T-helper 9 cell (primary cell): ENCODE data around the gene DCST1.
A peak's percentile ranks its signal among the peaks of the same experiment; 100 is the strongest.

Experiments used
- DNase-seq: peaks from one replicate; pipeline ENCODE4 v3.0.0-alpha.2; 2020

Gene DCST1

DNA sequence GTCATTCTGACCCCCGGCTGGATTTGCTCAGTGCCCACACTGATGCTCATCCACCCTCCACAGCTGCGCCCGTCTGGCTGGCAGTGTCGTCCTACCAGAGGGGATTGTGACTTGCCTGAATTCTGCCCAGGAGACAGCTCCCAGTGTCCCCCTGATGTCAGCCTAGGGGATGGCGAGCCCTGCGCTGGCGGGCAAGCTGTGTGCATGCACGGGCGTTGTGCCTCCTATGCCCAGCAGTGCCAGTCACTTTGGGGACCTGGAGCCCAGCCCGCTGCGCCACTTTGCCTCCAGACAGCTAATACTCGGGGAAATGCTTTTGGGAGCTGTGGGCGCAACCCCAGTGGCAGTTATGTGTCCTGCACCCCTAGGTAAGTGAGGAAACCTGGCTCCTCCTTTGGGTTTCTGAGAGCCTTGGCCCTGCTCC, 24.2 kb downstream of the DCST1 start:
- DNase-seq, result no peak

DNA sequence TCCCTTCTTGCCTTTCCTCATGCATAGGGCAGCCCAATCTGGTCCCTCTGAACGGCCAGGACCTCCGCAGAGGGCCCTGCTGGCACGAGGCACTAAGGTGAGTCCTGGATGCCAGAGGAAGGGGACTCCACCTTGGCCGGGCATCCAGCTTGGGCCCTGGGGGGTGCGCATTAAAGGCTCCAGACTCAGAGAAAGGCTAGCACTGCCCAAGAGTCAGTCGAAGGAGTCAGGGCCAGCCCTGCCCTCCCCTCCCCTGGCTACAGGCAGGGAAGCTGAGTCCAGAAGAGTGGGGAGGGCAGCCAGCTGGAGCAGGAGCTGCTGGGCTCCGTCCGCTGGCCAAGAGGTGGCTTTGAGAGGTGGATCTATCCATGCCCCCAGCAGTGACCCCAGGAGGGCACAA, 27.1 kb downstream of the DCST1 start:
- DNase-seq, result no peak

DNA sequence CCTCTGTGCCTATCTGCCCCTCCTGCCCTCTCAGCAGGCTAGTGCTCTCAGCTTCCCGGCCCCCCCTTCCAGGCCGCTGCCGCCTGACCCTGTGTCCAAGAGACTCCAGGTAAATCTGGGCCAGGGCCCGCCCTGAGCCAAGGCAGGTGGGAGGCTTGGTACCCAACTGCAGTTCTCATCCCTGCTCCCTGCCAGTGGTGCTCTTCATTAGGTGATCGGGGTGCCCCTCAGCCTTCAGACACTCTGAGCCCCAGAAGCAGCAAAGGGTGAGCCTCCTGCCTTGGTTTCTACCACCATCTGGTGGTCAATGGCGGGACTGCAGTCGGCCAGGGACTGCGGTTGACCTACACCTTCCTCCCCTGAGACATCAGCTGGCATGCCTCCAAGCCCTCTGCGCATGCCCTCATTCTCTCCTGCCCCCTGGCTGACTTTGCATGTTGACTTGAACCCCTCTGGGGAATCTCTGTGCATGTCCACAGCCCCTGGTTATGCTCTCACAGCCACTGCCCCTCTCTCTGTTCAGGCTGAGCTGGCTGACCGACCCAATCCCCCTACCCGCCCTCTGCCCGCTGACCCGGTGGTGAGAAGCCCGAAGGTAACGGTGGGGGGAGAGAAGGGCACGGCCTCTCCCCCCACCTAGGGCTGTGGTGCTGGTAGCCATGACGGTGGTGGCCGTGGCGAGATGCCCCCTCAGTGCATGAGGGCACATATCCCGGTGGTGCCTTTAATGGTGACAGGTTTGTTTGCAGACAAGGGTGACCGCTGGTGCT, 27.9 kb downstream of the DCST1 start:
- peak; percentile 99 for DNase-seq

DNA sequence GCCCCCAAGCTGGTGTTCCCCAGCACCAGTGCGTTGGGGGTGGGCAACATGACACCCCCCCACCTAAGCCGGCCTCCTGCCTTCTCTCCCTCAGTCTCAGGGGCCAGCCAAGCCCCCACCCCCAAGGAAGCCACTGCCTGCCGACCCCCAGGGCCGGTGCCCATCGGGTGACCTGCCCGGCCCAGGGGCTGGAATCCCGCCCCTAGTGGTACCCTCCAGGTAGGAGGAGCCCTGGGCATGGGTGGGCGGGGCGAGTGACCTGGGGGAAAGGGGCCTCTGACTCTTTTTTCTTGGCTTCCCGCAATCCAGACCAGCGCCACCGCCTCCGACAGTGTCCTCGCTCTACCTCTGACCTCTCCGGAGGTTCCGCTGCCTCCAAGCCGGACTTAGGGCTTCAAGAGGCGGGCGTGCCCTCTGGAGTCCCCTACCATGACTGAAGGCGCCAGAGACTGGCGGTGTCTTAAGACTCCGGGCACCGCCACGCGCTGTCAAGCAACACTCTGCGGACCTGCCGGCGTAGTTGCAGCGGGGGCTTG, 28.6 kb downstream of the DCST1 start:
- no peak for DNase-seq

DNA sequence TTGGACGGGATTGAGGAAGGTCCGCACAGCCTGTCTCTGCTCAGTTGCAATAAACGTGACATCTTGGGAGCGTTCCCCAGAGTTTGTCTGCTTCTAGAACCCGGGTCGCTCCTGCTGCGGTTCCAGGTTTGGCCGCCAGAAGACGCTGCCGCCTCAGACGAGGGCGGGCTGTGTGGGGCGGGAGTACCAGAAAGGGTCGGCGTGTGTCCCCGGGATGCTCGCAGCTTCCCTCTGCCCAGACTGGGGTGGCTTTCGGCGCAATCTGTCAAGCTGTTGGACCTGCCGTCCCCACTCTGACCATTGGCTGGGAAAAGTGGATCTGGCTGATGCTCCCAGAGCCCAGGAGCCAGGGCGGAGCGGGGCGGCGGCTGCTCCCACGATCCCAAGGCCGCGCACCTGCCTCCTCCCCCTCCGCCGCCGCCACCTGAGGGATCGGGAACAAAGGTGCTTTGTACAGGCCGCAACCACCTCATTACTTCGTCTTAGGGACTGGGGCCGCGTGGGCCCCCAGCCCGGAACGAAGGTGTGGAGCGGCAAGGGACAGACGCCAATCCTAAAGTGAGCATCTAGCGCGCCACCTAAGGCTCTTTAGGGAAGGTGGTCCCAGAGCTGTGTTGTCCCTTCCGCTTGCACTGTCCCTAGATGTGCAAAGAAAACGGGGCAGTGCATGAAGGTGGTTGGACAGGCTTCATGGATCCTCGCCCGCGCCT, 29.2 kb downstream of the DCST1 start:
- DNase-seq, result peak; percentile 62

DNA sequence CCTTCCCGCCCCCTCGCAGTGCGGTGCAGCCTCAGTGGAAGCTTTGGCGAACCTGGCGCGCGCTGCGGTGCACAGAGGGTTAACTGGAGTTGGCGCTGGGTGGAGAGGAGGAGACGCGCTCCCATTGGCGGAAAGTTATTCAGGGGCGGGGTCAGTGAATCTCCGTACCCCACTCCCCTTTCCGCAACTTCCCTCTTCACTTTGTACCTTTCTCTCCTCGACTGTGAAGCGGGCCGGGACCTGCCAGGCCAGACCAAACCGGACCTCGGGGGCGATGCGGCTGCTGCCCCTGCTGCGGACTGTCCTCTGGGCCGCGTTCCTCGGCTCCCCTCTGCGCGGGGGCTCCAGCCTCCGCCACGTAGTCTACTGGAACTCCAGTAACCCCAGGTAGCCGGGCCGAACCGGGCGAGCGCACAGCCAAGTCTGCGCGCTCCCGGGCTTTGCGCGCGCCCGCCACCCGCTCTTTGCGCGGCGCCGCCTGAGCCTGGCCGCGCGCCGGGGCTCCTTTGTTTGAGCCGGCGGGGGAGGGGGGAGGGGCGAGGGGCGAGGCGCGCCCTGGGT, 30.0 kb downstream of the DCST1 start, which contains the start of gene EFNA4:
TSS of gene EFNA4 (plus strand) at position 191 of the 561 bp plus-strand sequence. CDS start at position 275, 84 bp downstream.
- peak; percentile 79 for DNase-seq

DNA sequence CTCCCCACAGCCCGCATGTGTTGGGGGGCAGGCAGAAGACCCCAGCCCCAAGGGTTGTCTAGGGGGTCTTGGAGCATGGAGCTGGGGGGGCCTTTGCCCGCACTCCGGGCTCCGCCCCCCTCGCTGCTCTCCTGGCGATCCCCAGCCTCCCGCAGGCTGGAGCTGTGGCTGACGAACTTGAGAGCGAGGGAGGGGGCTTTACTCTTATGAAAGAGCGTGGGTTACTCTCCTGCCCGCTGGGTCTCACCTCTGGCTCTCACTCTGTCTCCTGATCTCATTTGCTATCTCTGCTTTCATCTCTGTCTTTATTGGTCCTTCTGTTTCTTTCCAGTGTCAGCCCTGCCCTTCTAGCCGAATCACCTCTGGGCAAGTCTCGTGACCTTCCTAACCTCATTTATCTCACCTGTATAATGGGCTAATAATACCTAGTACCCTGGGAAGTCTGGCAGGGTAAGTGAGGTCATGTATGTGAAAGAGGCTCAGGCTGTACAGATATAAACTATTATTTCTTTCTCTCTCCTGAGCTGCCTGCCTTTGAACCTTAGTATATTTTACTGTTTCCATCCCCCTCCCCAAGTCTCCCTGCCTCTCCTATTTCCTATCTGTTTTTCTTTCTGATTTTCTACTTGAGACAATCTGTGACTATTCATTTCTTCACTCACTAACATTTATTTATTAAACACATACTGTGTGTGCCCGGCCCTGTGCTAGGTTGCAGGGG, 30.6 kb downstream of the DCST1 start:
- DNase-seq, result no peak

DNA sequence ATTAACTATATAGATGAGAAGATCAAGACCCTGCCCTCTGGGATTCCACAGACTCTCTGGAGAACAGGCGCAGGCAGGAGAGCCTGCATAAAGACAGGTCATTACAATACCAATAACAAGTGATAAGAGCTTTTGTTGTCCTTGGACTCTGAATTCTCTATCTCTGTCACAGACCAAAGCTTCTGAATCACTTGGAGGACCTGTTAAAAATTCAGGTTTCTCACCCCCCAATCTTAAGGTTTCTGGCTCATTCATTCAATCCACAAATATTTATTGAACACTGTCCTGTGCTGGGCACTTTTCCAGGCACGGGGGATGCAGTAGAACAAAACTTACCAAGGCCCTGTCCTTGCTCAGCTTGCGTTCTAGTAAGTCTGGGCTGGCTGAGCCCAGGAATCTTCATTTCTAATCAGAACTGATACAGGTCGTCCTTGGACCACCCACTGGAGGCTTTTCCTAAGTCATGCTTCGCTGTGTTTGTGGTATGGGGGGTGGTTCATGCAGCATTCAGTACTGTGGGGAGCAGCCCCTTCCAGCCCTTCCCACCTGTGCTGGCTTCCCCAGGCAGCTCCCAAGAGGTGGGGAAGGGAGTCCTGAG, 31.3 kb downstream of the DCST1 start:
- no peak for DNase-seq

DNA sequence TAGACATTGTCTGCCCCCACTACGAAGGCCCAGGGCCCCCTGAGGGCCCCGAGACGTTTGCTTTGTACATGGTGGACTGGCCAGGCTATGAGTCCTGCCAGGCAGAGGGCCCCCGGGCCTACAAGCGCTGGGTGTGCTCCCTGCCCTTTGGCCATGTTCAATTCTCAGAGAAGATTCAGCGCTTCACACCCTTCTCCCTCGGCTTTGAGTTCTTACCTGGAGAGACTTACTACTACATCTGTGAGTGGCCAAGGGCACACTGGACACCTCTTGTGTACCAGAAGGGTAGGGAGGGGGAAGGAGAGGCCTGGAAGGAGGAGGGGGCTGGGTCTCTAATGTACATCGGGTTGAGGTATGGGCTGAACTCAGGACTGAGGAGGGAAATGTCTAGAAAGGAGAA, 33.2 kb downstream of the DCST1 start:
- no peak for DNase-seq

DNA sequence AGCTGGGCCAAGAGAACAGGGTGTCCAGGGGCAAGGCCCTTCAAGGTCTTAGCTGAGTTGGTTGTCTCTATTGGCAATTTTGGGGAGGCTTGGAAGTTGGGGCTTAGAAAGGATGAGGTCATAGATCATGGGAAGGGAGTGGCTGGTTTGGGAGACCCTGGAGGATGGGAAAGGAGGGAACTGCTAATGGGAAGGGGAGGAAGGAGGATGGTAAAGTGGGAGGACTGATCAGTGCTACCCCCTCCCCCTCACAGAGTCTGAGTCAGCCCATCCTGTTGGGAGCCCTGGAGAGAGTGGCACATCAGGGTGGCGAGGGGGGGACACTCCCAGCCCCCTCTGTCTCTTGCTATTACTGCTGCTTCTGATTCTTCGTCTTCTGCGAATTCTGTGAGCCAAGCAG, 35.0 kb downstream of the DCST1 start:
- no peak for DNase-seq

DNA sequence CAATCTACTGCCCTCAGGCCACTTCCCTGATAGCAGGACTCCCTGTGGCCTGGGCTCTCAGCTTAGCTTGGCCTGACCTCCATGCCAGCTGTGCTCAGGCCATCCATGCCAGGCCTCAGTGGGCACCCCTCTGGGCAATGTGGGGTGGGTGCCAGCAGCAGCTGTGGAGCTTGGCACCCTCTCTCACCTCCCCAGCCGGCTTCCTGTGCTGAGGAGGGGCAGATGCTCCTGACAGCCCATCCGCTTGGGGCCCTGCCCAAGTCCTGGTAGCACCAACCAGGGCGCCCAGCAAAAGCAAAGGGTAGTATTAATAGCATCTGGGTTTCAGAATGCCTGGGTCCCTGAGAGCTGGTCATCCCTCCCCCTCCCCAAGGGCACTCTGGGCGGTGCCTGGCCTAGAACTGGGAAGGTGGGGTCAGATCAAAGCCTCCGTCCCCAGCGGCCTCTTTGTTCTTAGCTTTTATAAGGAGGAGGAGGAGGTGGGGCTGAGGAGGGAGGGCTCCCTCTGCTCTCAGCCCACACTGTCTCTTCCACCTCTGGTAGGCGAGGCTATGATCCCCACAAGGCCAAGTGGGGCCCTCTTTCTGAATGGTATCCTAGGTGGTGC, 36.0 kb downstream of the DCST1 start:
- DNase-seq, result no peak

DNA sequence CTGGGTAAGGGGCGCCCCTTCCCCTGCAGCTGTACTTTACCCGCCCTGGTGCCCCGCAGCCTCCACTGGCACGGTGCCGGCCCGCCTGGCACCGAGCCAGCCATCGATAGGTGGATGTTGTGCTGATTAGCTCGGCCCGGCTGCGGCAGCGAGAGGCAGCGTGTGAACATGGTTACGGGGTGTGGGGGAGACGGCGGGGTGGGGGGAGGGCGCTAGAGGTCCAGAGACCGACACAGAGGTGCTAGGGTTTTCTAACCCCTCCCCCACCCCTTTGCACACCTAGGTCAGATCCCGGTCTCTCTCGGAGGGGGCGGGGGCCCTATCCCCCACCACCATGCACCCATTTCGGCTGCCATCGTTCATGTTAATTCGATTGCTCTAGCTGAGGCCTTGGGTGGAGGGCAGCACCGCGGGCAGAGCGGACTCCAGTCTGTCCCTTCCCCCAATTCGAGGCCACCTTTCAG, 36.6 kb downstream of the DCST1 start:
- no peak for DNase-seq

DNA sequence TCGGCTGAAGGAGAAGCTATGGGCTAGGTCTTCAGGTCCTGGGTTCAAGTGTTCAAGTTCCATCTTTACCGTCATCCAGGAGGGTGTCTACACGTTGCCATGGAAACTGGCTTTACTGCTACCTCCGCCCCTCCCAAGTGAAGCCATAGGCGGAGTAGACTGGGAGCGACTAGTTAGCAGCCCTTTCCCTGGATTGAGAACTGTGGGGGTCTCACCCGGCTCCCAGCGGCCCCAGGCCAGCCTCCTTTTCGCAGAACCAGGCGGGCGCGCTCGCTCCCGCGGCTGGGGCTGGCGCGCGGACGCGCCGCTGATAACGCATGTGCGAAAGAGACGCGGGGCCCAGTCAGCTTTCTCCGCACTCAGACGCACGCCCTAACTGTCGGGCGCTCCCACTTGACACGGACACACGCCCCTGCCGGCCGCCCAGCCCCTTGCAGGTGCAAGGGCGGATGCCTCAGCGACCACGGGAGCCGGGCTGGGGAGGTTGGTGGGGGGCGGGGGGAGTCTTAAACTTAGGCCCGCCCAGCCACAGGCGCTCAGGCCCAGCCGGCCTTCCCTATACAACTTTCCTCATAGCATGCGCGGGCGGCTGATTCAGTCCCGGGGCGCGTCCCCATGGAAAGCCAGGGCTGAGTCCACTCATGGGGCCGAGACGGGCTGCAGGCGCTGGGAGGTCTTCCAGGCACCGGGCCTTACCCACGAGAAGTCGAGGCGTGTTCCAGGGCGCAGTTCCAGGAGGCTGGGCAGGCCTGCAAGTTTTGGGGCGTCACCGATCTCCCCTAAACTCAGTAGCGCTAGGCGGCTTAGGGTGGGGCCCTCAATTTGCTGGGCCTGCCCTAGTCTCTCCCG, 37.3 kb downstream of the DCST1 start:
- DNase-seq, result peak; percentile 66

DNA sequence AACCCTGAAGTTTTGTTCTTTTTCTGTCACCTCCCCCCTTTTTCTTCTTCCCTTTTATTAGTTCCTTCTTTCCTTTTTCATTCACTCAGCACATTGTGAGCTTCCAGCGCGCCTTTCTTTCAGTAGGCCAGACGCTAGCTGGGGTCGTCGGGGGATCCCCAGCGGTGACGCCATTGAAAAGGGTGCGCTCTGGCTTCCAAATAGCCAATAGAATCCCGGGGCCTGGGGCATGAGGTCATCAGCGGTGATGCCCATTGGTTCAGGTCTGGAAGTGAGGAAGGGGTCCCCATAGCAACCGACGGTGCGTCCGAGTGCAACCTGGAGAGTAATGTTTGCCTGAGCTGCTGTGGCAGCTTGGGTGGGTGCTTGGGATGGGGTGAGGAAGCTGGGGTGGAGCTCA, 38.1 kb downstream of the DCST1 start:
- no peak for DNase-seq

DNA sequence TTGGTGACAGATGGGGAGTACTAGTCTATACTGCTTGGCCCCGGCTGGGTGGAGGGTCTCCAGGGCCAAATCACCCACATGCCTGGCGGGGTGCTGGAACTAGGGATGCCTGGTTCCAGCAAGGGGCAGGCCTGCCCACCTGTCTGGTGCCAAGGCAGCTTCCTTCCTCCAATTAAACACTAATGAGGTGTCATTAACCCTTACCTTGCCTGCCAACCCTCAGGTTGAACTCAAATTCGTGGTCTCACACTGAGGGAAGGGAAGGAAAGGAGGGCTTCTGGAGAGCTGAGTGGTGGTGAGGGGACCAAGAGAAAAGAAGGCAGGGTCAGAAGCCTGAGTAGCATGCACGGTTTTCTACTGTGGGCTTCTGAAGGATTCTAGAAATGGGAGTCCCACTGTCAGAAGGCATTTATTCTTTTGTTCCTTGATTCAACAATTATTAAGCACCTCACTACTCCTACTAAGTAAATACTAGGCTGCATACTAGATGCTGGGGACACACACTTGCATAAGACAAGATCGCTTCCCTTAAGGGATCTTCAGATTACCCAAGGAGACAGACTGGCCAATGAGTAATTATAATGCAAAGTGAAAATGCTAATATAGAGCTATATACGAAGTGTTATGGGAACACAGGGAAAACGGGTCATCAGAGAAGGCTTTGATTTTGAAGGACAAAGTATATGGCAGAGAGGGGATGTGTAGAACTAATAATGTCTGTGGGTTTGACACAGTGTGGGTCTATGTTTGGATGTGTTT, 39.1 kb downstream of the DCST1 start:
- DNase-seq, result no peak

DNA sequence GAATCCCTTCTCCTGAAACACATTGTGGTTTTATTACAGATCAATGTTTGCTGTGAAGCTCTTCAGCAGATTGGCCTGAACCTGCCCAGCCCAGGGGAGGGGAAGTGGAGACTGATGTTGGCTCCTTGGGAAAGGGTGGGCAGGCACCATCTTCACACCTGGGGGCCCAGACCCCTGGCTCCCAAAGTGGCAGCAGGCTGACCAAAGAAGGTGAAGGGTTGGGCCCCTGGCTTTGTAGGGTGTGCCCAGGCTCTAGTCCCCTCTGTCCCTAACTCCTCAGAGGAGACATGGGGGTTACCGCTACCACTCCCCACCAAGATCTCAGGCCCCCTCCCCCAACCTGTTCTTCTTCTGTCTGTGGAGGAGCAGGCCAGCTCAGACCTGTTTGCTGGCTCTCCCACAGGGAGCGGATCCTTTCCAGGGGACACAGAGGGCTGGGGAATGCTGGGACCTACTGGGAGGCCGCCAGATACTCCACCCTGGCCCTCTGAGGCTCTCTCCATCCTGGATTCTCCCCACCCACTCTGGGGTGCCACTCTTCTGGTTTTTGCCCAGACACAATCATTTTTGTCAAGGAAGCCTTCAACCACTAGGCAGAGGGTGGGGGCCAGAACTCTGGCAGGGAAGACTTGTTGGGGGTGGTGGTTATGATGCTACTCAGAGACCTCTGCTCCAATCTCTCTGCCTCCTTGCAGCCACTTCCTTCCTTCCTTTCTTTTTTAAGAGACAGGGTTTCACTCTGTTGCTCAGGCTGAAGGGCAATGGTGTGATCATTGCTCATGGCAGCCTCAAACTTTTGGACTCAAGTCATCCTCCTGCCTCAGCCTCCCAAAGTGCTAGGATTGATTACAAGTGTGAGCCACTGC, 40.0 kb downstream of the DCST1 start:
- no peak for DNase-seq

DNA sequence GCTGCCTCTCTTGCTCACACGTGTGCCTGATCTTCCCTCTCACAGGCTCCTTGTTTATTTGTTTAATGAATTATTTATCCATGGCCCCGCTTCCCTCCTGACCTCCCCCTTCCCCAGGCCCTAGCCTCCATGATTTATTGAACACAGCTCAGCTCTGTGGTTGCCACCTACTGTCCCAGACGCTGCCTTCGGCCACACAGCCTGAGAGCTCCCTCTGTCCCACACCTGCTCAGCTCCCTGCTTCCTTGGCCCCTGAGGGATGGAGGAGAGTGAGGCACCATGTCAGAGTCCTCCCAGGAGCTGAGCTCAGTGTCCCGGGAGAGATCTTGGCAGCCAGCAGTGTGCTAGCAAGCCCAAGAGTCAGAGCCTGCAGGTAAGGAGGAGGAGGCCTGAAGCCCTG, 41.9 kb downstream of the DCST1 start:
- no peak for DNase-seq

DNA sequence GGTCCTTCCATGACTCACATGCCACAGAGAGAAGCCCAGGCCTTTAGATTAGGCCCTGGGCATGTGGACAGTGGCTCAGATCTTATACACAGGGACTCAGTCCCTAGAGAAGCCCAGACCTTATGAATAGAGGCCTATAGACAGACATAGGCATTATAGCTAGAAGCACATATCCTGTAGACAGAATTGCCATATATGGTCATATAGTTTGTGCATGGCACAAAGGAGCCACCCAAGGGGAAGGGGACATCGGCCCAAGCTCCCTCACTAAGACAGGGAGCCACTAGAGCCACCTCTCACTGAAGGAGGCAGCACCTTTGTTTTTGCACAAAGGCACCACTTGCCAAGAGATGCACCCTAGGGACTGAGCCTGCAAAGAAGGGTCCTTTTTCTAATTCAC, 42.7 kb downstream of the DCST1 start:
- DNase-seq, result no peak

DNA sequence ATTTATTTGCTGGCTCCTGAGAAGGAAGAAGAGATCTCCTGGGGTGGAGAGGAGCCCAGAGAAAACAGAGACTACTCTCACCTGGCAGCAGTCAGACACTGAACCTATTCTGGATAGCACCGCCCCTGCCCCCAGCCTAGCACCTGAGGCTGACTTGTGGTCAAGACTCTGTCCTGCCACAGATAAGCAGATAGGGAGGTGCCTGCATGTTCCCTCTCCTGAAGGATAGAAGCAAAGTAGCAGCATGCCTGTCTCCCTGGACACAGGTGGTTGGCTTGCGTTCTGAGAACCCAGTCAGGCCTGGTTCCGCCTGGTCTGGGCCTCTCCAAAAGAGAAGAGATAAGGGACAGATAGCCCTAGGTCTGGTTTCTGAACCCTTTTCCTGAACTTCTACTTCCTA, 43.7 kb downstream of the DCST1 start:
- DNase-seq, result no peak
